H1 (cell line): ENCODE results near the gene ASB3.

Experiments
- BCL11A ChIP-seq, 2 experiments: IDR thresholded peaks; one replicate each; pipeline ENCODE4 v1.6.1; 2011; ENCODE audit warnings: low read depth in 2 of 2, low read length in 2 of 2, mild to moderate bottlenecking in 2 of 2
- CBX5 ChIP-seq: fragments of 300-800, 300-1000 bp; sonication (generic); IDR thresholded peaks from 2 replicates; pipeline ENCODE4 v1.7.1; 2016; ENCODE audit warnings: antibody characterized with exemption, low read length, low read depth
- CHD2 ChIP-seq: IDR thresholded peaks from 2 replicates; pipeline ENCODE4 v1.6.1; 2012; ENCODE audit warnings: low read length, improper control_type of control experiment
- EZH2 ChIP-seq: fragments of 200-600 bp; sonication (generic); IDR thresholded peaks from 2 replicates; pipeline ENCODE4 v1.7.1; 2012; ENCODE audit warnings: low read depth, mild to moderate bottlenecking, moderate library complexity, low read length, inconsistent platforms; ENCODE audit not compliant: severe bottlenecking
- GABPA ChIP-seq: IDR thresholded peaks from 2 replicates; pipeline ENCODE4 v1.6.1; 2011; ENCODE audit warnings: mild to moderate bottlenecking, low read length, moderate library complexity, borderline replicate concordance; ENCODE audit not compliant: insufficient read depth
- POLR2A ChIP-seq, 2 experiments: IDR thresholded peaks; 1 replicate in 1 of 2; 2 replicates in 1 of 2; pipeline ENCODE4 v1.6.1; 2011; ENCODE audit warnings: low read depth in 2 of 2, low read length in 2 of 2, mild to moderate bottlenecking in 2 of 2; ENCODE audit errors: control extremely low read depth in 1 of 2
- POLR2AphosphoS5 ChIP-seq: IDR thresholded peaks from 2 replicates; pipeline ENCODE4 v1.6.1; 2011; ENCODE audit warnings: low read depth, low read length
- POU5F1 ChIP-seq: IDR thresholded peaks from 2 replicates; pipeline ENCODE4 v1.6.1; 2011; ENCODE audit warnings: low read depth, mild to moderate bottlenecking, low read length, moderate library complexity
- SP1 ChIP-seq: IDR thresholded peaks from 2 replicates; pipeline ENCODE4 v1.6.1; 2011; ENCODE audit warnings: low read depth, low read length
- TEAD4 ChIP-seq: IDR thresholded peaks from 2 replicates; pipeline ENCODE4 v1.6.1; 2012; ENCODE audit warnings: low read depth, low read length, inconsistent platforms, mixed read lengths
- ZNF274 ChIP-seq: IDR thresholded peaks from 2 replicates; pipeline ENCODE4 v1.7.0; 2012; ENCODE audit warnings: low read length, borderline replicate concordance; ENCODE audit errors: extremely low read depth
- TF ChIP-seq, protein P1 (sequence below), 3 experiments: IDR thresholded peaks; 1 replicate in 2 of 3; 2 replicates in 1 of 3; pipeline versions ENCODE4 v1.5.1 to v1.6.1; 2011; ENCODE audit warnings: low read length in 3 of 3, mild to moderate bottlenecking in 3 of 3, inconsistent platforms in 2 of 3, low read depth in 1 of 3, moderate library complexity in 1 of 3; ENCODE audit not compliant: insufficient read depth in 1 of 3; ENCODE audit errors: control extremely low read depth in 1 of 3
- TF ChIP-seq, protein P2 (sequence below): IDR thresholded peaks from 2 replicates; pipeline ENCODE4 v1.6.1; 2012; ENCODE audit warnings: inconsistent platforms

DNA sequence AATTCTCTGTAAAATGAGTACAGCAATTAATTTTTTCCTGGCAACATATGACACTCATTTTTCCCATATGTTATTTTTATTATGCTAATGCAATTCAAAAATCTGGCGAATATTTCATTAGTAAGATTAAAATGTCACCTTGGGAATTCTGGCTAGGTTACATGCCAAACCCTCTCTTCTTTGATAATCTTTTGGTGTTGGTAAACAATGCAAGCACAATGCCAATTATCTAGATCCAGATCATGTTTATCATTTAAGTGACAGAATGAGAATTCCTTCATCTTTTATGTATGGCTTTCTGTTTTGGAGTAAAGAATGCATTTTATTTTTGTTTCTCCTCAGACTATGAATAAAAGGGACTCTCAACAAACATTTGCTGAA is 39.3 kb upstream of the ASB3 start:
- TF ChIP-seq ZNF274 (no peak), CHD2 (no peak), SP1 (no peak), CBX5 (no peak), TEAD4 (no peak), POU5F1 (no peak), EZH2 (no peak), POLR2AphosphoS5 (no peak), POLR2A (IDR thresholded peaks at IDR 0.05; ENCODE audit: control extremely low read depth in 1 of 2, low read depth in 2 of 2, low read length in 2 of 2) (no peak), BCL11A (IDR thresholded peaks at IDR 0.05; ENCODE audit: low read depth in 2 of 2, low read length in 2 of 2) (no peak), GABPA (no peak)
- TF ChIP-seq, protein P1, sequence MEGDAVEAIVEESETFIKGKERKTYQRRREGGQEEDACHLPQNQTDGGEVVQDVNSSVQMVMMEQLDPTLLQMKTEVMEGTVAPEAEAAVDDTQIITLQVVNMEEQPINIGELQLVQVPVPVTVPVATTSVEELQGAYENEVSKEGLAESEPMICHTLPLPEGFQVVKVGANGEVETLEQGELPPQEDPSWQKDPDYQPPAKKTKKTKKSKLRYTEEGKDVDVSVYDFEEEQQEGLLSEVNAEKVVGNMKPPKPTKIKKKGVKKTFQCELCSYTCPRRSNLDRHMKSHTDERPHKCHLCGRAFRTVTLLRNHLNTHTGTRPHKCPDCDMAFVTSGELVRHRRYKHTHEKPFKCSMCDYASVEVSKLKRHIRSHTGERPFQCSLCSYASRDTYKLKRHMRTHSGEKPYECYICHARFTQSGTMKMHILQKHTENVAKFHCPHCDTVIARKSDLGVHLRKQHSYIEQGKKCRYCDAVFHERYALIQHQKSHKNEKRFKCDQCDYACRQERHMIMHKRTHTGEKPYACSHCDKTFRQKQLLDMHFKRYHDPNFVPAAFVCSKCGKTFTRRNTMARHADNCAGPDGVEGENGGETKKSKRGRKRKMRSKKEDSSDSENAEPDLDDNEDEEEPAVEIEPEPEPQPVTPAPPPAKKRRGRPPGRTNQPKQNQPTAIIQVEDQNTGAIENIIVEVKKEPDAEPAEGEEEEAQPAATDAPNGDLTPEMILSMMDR (IDR thresholded peaks at IDR 0.05; ENCODE audit: control extremely low read depth in 1 of 3, insufficient read depth in 1 of 3, low read depth in 1 of 3, low read length in 3 of 3), result no peak
- TF ChIP-seq, protein P2, sequence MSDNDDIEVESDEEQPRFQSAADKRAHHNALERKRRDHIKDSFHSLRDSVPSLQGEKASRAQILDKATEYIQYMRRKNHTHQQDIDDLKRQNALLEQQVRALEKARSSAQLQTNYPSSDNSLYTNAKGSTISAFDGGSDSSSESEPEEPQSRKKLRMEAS, result no peak
